HG03565 (cell line): ENCODE results near the gene ITGA4.

Experiments
- ATAC-seq: cut with Tn5 transposase; IDR thresholded peaks from one replicate; pipeline ENCODE4 v1.9.1; 2021; ENCODE audit warnings: mild to moderate bottlenecking, moderate library complexity; ENCODE audit not compliant: unreplicated experiment

The ITGA4 gene

DNA sequence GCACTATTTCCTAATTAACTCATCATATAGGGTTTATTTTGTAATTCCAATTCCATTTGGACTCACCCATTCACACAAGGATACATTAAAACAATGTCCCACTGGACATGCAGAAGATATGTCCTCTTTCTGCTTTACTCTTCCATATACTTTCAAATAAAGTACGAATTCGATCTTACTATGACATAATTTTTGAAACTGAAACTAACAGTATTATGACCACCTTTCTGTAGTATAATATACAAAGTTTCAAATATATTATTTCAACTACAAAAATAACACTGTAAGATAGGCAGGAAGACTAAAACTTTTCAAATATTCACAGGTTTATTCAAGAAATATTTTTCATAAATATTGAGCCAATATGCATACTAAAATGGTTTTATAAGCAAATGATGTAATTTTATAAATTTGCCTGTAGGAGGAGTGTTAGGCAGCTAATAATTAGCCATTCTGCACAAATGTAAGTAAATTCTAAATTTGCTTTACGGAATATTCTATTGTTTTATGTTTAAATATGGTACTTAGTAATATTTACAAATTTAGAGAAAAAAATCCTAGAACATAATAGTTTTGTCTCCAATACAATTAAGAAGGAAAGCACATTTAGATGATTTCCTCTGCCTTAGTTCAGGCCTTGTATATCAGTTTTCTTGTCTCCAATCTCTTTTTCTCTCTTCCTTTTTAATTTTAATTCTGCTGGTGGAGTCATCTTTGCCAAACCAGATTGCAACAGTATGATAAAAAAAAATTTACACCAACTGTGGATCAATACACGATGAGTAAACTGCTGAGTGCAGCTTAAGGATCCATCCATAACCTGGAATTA, 113.9 kb downstream of the ITGA4 start:
- ATAC-seq, result no peak

DNA sequence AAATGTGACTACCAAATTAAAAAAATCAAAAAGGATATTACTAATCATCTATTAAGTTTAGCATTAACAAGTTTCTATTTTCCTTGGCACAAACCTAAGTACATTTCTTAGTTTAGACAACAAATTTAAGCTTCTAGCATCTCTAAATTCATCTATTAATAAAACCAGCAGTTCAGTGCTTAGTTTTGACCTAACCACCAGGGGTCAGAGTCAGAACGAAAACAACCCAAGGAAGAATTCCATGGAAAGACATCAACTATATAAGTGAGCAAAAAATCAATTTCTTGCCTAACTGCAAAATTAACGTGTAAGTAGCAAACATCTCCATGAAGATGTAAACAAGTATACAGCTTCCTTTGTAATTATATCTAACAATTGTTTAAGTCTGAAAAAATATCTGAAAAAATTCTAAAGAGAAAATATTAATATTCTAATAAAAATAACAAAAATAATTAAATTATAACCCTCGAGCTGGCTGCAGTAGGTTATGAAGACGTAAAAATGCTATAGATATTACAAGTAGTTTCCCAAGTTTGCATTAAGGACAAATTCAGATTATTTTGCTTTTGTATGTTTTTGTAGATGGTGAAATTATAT, 116.1 kb downstream of the ITGA4 start:
- no peak for ATAC-seq

DNA sequence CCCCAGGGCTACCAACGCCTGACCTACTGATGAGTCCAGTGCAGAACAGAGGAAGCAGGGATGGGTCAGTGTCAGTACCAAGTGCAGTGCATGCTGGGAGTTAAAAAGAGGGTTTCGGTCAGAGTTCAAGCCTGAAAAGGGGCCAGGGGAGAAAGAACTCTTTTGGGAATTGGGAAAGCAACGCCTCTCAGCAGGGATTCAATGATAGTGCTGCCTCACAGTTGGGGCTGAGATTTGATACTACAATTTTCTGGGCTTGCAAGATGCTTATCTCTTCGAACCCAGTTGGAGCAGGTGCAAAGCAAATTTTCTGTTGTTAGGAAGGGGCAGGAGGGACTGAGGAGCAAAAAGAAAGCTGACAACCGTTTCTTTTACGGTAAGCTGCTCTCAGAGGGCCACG, 117.1 kb downstream of the ITGA4 start:
- ATAC-seq, result no peak

DNA sequence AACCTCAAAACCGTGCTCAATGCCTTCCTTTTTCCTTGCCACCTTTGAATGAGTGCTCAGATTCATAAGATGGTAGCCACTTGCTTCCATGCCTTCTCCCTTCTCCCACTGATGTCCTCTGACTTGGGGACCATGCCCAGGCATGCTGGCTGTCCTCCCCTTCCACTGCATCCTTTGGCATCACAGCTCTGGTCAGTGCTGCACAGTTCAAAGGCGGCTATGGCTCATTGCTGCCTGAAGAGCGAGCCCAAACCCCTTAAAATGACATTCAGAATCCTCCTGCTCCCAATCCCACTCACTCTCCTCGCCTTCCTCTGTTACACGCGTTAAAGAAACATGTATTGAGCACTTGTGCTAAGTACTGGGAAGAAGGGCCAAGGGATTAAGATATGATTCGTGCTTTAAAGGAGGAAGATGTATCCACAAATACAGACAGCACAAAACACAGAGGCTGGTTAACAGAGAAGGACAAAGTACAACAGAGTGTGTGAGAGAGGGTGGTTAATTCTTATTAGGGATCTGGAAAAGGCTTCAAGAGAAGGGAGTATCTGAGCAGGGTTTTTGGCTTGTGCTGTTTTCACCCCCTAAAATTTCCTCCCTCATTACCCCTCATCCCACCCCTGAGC, 118.0 kb downstream of the ITGA4 start:
- ATAC-seq, result no peak

DNA sequence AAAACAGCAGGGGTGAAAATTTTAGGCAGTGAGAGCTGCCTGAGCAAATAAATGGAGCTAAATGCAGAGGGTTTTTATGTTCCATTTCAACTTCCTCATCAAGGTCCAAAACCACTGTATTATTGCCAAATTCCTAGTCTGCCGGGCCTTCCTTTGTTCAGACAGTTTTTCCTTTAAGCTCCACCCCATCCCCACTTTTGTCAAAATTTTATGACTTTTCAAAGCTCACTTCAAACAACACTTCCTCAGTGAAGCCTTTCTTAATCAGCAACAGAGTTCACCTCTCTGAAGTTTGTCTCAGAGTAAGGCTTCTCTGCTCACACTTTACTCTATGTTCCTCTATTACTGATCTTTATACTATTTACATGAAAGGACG, 118.5 kb downstream of the ITGA4 start:
- no peak for ATAC-seq

DNA sequence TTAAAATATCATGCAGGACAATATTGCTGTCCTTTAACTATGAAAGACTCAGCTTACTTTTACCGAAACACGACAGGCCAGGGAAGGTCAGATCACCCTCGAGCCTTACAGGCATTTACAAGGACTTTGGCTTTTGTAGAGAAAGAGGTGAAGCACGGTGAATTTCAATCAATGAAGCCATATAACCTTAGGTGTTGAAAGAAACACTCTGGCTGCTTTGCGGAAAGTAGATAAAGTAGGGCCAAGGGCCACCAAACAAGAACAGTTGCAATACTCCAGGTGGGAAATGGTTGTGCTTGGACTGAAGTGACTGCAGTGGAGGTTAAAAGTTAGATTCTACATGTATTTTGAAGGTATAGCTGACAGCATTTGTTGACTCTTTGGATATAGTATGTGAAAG, 119.2 kb downstream of the ITGA4 start:
- ATAC-seq, result no peak

DNA sequence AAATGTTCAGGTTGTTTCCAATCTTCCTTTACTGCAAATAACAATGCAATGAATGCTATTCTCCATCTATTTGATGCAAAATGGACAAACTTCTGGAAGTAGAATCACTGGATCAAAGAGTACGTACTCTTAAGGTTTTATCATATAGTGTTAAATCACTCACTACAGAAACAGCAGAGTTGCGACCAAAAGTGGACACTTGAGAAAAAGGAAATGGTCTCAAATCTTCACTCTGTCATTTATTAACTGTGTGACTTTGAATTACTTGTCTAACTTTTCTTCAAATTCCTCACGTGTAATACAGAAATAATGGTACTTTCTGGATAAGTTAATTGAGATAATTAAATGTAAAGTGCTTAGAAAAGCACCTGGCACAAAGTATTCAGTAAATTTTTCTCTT, 121.6 kb downstream of the ITGA4 start:
- no peak for ATAC-seq

DNA sequence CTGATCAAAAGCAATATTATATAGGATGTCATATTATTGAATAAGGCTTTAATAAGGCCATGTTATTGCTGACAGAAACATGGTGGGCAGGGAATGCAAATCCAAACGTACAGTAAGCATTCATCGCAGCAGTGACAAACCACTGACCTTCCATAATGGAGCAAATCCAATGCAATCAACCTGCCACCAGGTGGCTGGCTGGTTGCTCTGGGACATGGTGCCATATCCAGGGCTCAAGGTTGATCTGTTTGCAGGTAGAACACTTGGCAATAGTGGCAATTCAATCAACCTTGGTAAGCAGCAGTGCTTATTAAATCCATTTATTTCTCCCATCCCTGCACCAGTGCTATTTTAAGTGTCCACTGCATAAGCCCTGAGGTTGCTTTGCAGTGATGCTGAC, 124.3 kb downstream of the ITGA4 start:
- ATAC-seq, result no peak

DNA sequence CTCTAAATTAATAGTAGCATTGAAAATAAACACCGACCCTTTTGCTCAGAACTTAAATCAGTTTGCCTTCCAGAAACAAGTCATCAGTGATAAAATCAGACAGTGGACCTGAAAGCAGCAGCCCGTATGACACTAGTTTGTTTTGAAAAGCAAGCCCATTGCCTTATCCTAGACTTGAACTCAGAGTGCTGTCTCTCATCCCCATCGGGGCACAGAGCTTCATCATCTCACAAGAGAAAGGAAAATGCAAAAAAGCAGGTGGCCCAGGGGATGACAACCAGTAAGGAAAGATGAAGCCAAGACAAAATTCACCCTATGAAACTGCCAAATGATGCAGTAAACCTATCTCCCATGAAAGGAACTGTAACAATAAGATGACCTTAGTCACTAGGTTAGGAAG, 128.5 kb downstream of the ITGA4 start:
- ATAC-seq, result no peak
